ENCODE results near the gene GRIA3.

The GRIA3 gene

DNA sequence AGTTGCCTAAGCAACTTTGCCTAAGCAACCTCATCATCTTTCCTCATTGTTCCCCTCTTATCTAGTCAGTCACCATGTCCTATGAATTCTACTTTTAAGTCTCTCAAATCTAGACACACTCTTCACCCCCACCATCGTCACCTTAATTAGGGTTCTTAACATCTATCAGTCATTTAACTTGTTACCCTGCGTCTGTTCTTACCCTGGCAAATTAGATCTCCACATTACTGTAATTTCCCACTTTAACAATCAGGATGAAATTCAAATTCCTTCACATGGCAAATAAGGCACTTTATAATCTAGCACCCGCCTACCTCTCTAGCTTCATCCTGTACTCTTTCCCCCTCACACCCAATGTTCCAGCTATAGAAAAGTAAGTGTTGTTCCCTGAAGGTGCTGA is 221.2 kb downstream of the GRIA3 start:
- no peak for DNase-seq
- H3K9ac ChIP-seq (ENCODE audit: low read depth, low read length), result no peak overlapping the region

DNA sequence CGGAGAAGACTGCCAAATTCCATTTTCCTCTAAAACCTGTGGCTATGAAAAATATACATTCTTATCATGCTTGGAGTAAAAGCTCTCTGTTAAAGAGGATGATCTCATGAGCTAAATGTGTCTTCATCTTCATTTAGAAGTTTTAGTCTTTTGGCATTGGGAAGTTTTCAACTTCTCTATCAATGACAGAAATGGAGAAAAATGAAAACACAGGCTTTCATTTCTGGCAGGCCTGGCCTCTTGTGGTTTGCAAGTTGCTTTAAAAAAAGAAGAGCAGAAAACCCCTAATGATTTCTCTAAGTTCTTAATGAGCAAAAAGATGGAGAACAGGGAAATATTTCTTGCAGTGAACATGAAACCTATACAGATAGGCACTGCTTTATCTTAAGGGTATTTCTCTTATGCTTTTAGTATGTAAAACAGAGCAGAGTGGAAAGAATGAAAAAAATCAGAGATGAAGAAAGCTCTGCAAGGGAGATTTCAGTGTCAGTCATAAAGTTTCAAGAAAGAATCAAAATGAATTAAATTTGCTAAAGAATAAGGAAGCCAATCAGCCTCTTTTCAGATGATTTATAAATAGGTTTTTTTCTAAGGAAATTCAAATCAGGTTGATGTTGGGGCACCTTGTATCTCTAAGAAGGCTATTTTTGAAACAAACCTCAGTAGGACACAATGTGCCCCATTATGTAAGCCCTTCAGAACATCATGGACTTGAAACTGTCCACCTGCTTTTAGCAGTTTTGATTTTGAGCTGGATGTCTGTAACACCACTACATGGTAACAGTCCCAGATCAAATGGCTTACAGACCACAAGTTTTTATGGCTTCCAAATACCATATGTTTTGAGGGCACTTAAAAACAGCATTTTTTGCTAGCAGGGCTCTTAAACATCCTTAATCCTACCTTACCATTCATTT is 225.0 kb downstream of the GRIA3 start:
- no peaks in the 10 kb centered on the region for H3K27me3 ChIP-seq (ENCODE audit: insufficient read depth, low read length, poor library complexity)
- no peak overlapping the region for H2AFZ ChIP-seq (ENCODE audit: low read depth, low read length)
- TF ChIP-seq EZH2 (IDR thresholded peaks at IDR 0.05; ENCODE audit: borderline replicate concordance, low read depth, low read length, severe bottlenecking), result no peak
- TF ChIP-seq, protein P1, sequence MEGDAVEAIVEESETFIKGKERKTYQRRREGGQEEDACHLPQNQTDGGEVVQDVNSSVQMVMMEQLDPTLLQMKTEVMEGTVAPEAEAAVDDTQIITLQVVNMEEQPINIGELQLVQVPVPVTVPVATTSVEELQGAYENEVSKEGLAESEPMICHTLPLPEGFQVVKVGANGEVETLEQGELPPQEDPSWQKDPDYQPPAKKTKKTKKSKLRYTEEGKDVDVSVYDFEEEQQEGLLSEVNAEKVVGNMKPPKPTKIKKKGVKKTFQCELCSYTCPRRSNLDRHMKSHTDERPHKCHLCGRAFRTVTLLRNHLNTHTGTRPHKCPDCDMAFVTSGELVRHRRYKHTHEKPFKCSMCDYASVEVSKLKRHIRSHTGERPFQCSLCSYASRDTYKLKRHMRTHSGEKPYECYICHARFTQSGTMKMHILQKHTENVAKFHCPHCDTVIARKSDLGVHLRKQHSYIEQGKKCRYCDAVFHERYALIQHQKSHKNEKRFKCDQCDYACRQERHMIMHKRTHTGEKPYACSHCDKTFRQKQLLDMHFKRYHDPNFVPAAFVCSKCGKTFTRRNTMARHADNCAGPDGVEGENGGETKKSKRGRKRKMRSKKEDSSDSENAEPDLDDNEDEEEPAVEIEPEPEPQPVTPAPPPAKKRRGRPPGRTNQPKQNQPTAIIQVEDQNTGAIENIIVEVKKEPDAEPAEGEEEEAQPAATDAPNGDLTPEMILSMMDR (IDR thresholded peaks at IDR 0.05; ENCODE audit: borderline replicate concordance, extremely low read depth, low read length, poor library complexity, severe bottlenecking), result no peak
- no peak for DNase-seq
- no peak overlapping the region for H3K4me2 ChIP-seq (ENCODE audit: insufficient read depth, low read length)
- H4K20me1 ChIP-seq (ENCODE audit: insufficient read depth, low read length), result no peaks in the 10 kb centered on the region
- no peaks in the 10 kb centered on the region for H3K79me2 ChIP-seq (ENCODE audit: insufficient read depth, low read length)
- H3K36me3 ChIP-seq (ENCODE audit: insufficient read depth, low read length), result no peaks in the 10 kb centered on the region
- no peak overlapping the region for H3K9ac ChIP-seq (ENCODE audit: low read depth, low read length)
- H3K4me3 ChIP-seq (ENCODE audit: low read depth in 1 of 2, low read length in 2 of 2), result no peak overlapping the region
- H3K4me1 ChIP-seq (ENCODE audit: insufficient read depth, low read length), result 0 out of 2 replicates have a peak, but pooled peaks cover 4% of the 10 kb centered on the region
- H3K27ac ChIP-seq (ENCODE audit: low read length), result no peak overlapping the region
- H3K9me3 ChIP-seq (ENCODE audit: insufficient read depth, low read length, severe bottlenecking), result no peaks in the 10 kb centered on the region
- no peak for ATAC-seq (ENCODE audit: insufficient read depth, low read depth)

More for the DNA sequence above, 221.2 kb downstream of the GRIA3 start:
- H3K4me2 ChIP-seq (ENCODE audit: insufficient read depth, low read length), result no peak overlapping the region
- no peaks in the 10 kb centered on the region for H4K20me1 ChIP-seq (ENCODE audit: insufficient read depth, low read length)
- H3K27me3 ChIP-seq (ENCODE audit: insufficient read depth, low read length, poor library complexity), result no peaks in the 10 kb centered on the region
- H3K4me1 ChIP-seq (ENCODE audit: insufficient read depth, low read length), result no peaks in the 10 kb centered on the region
- H3K79me2 ChIP-seq (ENCODE audit: insufficient read depth, low read length), result no peaks in the 10 kb centered on the region
- H2AFZ ChIP-seq (ENCODE audit: low read depth, low read length), result no peak overlapping the region
- H3K9me3 ChIP-seq (ENCODE audit: insufficient read depth, low read length, severe bottlenecking), result no peaks in the 10 kb centered on the region
- no peak overlapping the region for H3K4me3 ChIP-seq (ENCODE audit: low read depth in 1 of 2, low read length in 2 of 2)
- no peak overlapping the region for H3K27ac ChIP-seq (ENCODE audit: low read length)
- TF ChIP-seq, protein P1 (IDR thresholded peaks at IDR 0.05; ENCODE audit: borderline replicate concordance, extremely low read depth, low read length, poor library complexity, severe bottlenecking), result no peak
- no peak for TF ChIP-seq EZH2 (IDR thresholded peaks at IDR 0.05; ENCODE audit: borderline replicate concordance, low read depth, low read length, severe bottlenecking)
- no peak for ATAC-seq (ENCODE audit: insufficient read depth, low read depth)
- H3K36me3 ChIP-seq (ENCODE audit: insufficient read depth, low read length), result no peaks in the 10 kb centered on the region

DNA sequence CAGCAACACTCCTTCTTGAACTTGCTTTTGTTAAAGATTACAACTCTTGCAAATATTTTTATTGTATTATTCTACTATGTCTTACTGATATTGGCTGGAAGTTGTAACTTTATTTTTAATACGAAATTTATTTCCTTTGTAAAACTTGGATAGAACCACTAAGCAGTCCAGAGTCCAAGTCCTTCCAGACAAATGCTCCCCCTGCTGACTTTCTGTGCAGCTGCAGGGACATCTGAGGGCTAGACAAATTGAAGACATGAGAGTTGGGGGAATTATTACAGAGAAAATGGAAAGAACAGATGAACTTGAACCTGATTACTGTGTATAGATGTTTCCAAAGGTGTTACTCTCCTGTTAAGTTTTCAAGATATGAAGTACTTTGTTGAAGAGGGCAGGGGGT is 238.8 kb downstream of the GRIA3 start:
- DNase-seq (no peak), ATAC-seq (ENCODE audit: insufficient read depth, low read depth) (no peak)
- TF ChIP-seq EZH2 (IDR thresholded peaks at IDR 0.05; ENCODE audit: borderline replicate concordance, low read depth, low read length, severe bottlenecking), result no peak
- TF ChIP-seq, protein P1 (IDR thresholded peaks at IDR 0.05; ENCODE audit: borderline replicate concordance, extremely low read depth, low read length, poor library complexity, severe bottlenecking), result peak; percentile 54
- Histone ChIP-seq H3K4me2 (ENCODE audit: insufficient read depth, low read length) (no peak overlapping the region), H3K79me2 (ENCODE audit: insufficient read depth, low read length) (no peaks in the 10 kb centered on the region), H3K4me3 (ENCODE audit: low read depth in 1 of 2, low read length in 2 of 2) (no peak overlapping the region), H2AFZ (ENCODE audit: low read depth, low read length) (no peak overlapping the region), H3K27me3 (ENCODE audit: insufficient read depth, low read length, poor library complexity) (no peaks in the 10 kb centered on the region), H3K4me1 (ENCODE audit: insufficient read depth, low read length) (no peaks in the 10 kb centered on the region), H3K36me3 (ENCODE audit: insufficient read depth, low read length) (no peaks in the 10 kb centered on the region), H4K20me1 (ENCODE audit: insufficient read depth, low read length) (no peaks in the 10 kb centered on the region), H3K9me3 (ENCODE audit: insufficient read depth, low read length, severe bottlenecking) (no peaks in the 10 kb centered on the region), H3K9ac (ENCODE audit: low read depth, low read length) (no peak overlapping the region), H3K27ac (ENCODE audit: low read length) (no peak overlapping the region)

Measured in DND-41 (cell line).